ENCODE data around the gene CTAG1B.

DNA sequence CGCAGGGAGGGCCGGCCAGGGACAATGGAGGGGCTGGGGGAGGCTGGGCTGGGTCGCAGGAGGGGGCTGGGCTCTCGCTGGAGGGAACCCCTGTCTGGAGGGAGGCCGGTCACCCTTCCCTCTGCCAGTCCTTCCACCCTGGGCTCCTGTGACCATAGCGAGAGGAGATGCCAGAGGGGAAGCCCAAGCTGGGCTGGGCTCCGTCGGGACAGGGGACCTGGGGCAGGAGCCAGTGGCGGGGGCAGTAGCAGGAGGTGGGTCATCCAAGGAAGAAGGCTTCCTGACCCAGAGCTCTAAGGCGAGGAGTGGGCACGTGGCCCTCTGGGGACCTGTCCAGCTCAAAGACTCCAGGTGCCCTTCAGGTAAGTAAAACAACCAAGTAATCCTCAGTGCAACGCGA, 16.9 kb downstream of the CTAG1B start:
- TF ChIP-seq, protein P1, sequence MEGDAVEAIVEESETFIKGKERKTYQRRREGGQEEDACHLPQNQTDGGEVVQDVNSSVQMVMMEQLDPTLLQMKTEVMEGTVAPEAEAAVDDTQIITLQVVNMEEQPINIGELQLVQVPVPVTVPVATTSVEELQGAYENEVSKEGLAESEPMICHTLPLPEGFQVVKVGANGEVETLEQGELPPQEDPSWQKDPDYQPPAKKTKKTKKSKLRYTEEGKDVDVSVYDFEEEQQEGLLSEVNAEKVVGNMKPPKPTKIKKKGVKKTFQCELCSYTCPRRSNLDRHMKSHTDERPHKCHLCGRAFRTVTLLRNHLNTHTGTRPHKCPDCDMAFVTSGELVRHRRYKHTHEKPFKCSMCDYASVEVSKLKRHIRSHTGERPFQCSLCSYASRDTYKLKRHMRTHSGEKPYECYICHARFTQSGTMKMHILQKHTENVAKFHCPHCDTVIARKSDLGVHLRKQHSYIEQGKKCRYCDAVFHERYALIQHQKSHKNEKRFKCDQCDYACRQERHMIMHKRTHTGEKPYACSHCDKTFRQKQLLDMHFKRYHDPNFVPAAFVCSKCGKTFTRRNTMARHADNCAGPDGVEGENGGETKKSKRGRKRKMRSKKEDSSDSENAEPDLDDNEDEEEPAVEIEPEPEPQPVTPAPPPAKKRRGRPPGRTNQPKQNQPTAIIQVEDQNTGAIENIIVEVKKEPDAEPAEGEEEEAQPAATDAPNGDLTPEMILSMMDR (IDR thresholded peaks at IDR 0.05), result no peak
- no peak for TF ChIP-seq ZFX (IDR thresholded peaks at IDR 0.05; ENCODE audit: borderline replicate concordance)

Data from 22Rv1 (cell line).